Lung (tissue), 12 donors: ENCODE results near the gene GATAD2A. TPM values are rescaled to one million over a fixed set of nuclear protein-coding genes. Genes with fewer than 3 reads are reported as not detected.

Experiments
- ATAC-seq: fragments of 200-7000 bp; cut with Tn5 transposase; one replicate; pipeline ENCODE4 v1.9.1; 2020; ENCODE audit warnings: moderate number of reproducible peaks; ENCODE audit not compliant: insufficient read depth, low FRiP score
- DNase-seq, 3 donors: peaks; one replicate each; pipeline ENCODE4 v3.0.0-alpha.2; 2013 to 2017
- H3K27ac ChIP-seq, 2 donors: one replicate each; pipeline ENCODE4 v1.5.1; 2013; ENCODE audit warnings: mild to moderate bottlenecking in 2 of 2, moderate library complexity in 2 of 2, control low read depth in 1 of 2, inconsistent platforms in 1 of 2, low read depth in 1 of 2, low read length in 1 of 2
- H3K27me3 ChIP-seq, 3 donors: one replicate each; pipeline ENCODE4 v1.5.1; 2013; ENCODE audit warnings: low read length in 2 of 3; ENCODE audit not compliant: control insufficient read depth in 3 of 3, insufficient read depth in 3 of 3
- H3K36me3 ChIP-seq, 4 donors: one replicate each; pipeline ENCODE4 v1.5.1; 2013; ENCODE audit warnings: low read length in 4 of 4, mild to moderate bottlenecking in 1 of 4, moderate library complexity in 1 of 4; ENCODE audit not compliant: control insufficient read depth in 4 of 4, insufficient read depth in 4 of 4
- H3K4me1 ChIP-seq, 5 donors: one replicate each; pipeline ENCODE4 v1.5.1; 2013; ENCODE audit warnings: low read length in 5 of 5, mild to moderate bottlenecking in 2 of 5, moderate library complexity in 1 of 5; ENCODE audit not compliant: control insufficient read depth in 5 of 5, insufficient read depth in 5 of 5
- H3K4me3 ChIP-seq: one replicate; pipeline ENCODE4 v1.5.1; 2013; ENCODE audit warnings: mild to moderate bottlenecking, control low read depth, moderate library complexity
- H3K9ac ChIP-seq, 2 donors: one replicate each; pipeline ENCODE4 v1.5.1; 2013; ENCODE audit warnings: low read length in 2 of 2, control low read depth in 1 of 2; ENCODE audit not compliant: insufficient read depth in 1 of 2
- H3K9me3 ChIP-seq, 4 donors: one replicate each; pipeline ENCODE4 v1.5.1; 2013; ENCODE audit warnings: low read length in 3 of 4, mild to moderate bottlenecking in 1 of 4, moderate library complexity in 1 of 4; ENCODE audit not compliant: control insufficient read depth in 4 of 4, insufficient read depth in 3 of 4
- WGBS, 2 donors: extraction: QIAGEN DNeasy Blood & Tissue Kit; methylation state at CpG; one replicate each; pipeline ENCODE4 v1.1.7; 2013; 5-methylcytosine and 5-hydroxymethylcytosine counted together
- polyA plus RNA-seq, 2 donors: library from polyadenylated mRNA; stranded (reverse); fragments of 200-250 nt; gene quantifications; one replicate each; pipeline ENCODE4 v1.2.1, GENCODE V29; 2013
- total RNA-seq, 2 donors: library from RNA; depleted of rRNA in 1 of 2; stranded (reverse); fragments of >200 nt in 1 of 2; gene quantifications; one replicate each; pipeline ENCODE4 v1.2.1, GENCODE V29; 2014 to 2021
- TF ChIP-seq, protein P1 (sequence below): IDR thresholded peaks from 2 replicates; pipeline ENCODE4 v1.5.1; 2012; ENCODE audit warnings: mild to moderate bottlenecking; ENCODE audit errors: control extremely low read depth, extremely low read depth
- donor health status: control.
- donor health status: control.
- donor health status: Bipolar disorder and iron deficiency.
- donor health status: healthy.
- donor health status: DM: yes; HTN: yes; CAD: no.

GATAD2A gene
- total and polyA plus RNA-seq, 4 donors, result 30.6 to 93.7 (median 37.4) TPM

DNA sequence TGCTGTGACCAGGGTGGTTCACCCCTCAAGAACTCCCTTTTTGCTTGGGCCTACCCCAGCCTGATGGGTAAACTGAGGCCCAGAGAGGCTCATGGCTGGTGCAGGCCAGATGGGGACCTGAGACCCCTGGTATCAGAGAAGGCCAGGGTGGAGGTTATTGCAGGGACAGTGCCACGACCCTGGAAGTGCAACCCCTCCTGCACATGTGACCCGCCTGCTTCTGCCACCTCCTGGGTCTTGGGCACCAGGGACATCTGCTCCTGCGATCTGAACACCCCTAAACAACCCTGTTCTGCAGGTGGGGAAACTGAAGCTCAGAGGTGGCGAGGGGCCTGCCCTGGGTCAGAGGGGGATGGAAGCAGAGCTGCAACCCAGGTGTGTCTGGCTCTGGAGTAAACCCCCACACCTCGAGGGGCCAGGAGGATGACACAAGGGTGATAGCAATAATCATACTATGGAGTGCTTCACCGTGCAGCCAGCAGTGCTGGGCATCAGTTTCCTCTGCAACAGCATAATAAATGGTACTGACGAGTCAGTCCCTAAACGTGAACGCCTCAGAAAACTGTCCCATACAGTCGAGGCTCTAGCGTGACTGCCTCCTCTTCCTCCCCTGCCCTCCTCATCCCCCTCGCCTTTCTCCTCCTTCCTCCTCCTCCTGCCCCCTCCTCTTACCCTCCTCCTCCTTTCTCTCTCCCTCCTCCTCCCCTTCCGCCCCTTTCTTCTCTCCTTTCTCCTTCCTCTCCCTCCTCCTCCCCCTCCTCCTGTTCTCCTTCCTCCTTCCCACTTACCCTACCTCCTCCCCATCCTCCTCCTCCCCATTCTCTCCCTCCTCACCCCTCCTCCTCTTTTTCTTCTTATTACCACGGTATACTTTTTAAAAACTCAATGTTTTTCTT lies 127.6 kb downstream of the GATAD2A start:
- Histone ChIP-seq H3K4me3 (no peak overlapping the region), H3K4me1 (peaks cover 0 to 5% (median 0%) of the 10 kb centered on the region in 5 donors), H3K27me3 (peaks cover 2 to 17% (median 5%) of the 10 kb centered on the region in 3 donors), H3K27ac (no peak overlapping the region), H3K9me3 (no peaks in the 10 kb centered on the region), H3K36me3 (peaks cover 0 to 13% (median 1%) of the 10 kb centered on the region in 4 donors), H3K9ac (no peak overlapping the region)
- TF ChIP-seq, protein P1, sequence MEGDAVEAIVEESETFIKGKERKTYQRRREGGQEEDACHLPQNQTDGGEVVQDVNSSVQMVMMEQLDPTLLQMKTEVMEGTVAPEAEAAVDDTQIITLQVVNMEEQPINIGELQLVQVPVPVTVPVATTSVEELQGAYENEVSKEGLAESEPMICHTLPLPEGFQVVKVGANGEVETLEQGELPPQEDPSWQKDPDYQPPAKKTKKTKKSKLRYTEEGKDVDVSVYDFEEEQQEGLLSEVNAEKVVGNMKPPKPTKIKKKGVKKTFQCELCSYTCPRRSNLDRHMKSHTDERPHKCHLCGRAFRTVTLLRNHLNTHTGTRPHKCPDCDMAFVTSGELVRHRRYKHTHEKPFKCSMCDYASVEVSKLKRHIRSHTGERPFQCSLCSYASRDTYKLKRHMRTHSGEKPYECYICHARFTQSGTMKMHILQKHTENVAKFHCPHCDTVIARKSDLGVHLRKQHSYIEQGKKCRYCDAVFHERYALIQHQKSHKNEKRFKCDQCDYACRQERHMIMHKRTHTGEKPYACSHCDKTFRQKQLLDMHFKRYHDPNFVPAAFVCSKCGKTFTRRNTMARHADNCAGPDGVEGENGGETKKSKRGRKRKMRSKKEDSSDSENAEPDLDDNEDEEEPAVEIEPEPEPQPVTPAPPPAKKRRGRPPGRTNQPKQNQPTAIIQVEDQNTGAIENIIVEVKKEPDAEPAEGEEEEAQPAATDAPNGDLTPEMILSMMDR, result no peak
- WGBS, 2 donors, result 71 to 74% methylated on average over 13 to 14 of the region's 14 CpGs
- ATAC-seq (no peak), DNase-seq (no peak)

DNA sequence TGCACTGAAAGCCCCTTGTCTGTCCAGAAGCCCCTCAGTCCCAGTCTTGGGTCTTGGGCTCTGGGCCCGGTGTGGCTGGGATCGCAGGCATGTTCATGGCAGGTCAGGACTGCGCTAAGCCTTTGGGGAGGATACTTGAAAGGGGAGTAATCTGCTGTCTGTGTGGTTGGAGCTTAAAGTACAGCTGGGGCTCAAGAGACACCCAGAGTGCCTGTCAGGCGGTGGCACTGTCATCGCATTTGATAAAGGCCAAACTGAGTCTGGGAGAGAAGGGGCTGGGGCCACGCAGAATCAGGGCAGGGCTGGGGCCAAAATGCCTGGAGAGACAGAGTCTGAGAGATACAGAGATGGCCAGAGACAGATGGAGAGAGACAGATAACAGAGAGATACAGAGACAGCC lies 128.4 kb downstream of the GATAD2A start:
- H3K4me1 ChIP-seq, result peaks cover 0 to 13% (median 3%) of the 10 kb centered on the region in 5 donors
- ATAC-seq (no peak), DNase-seq (no peak)
- 94 to 95% methylated on average over 6 of the region's 6 CpGs for WGBS, 2 donors
- TF ChIP-seq, protein P1, result no peak
- H3K9ac ChIP-seq, result no peak overlapping the region
- H3K27me3 ChIP-seq, result peaks cover 2 to 22% (median 11%) of the 10 kb centered on the region in 3 donors
- H3K4me3 ChIP-seq, result no peak overlapping the region
- H3K36me3 ChIP-seq, result peaks cover 0 to 6% (median 1%) of the 10 kb centered on the region in 4 donors
- no peaks in the 10 kb centered on the region for H3K9me3 ChIP-seq
- no peak overlapping the region for H3K27ac ChIP-seq

GRCh38 chr19:19534556-19535265 lies 129.2 kb downstream of the GATAD2A start:
- Histone ChIP-seq H3K4me3 (no peak overlapping the region), H3K4me1 (peaks cover 0 to 17% (median 3%) of the 10 kb centered on the region in 5 donors), H3K27ac (no peak overlapping the region), H3K27me3 (peaks cover 2 to 30% (median 17%) of the 10 kb centered on the region in 3 donors), H3K36me3 (peaks cover 0 to 4% (median 0%) of the 10 kb centered on the region in 4 donors), H3K9me3 (peaks cover 0 to under 1% (median 0%) of the 10 kb centered on the region in 4 donors), H3K9ac (no peak overlapping the region)
- no peak for DNase-seq
- TF ChIP-seq, protein P1, result no peak
- ATAC-seq, result no peak
- 75 to 79% methylated on average over 27 of the region's 27 CpGs for WGBS, 2 donors
